Measurements from ENCODE around the gene GALNT10. TPM values are rescaled to one million over a fixed set of nuclear protein-coding genes. Genes with fewer than 3 reads are reported as not detected.

The GALNT10 gene
- total and polyA plus RNA-seq, 3 donors from 2014 or later: 15.7 to 19.3 (median 17.2) TPM

GRCh38 chr5:154223320-154223719, 32.8 kb downstream of the GALNT10 start:
- no peak for TF ChIP-seq CTCF (IDR thresholded peaks at IDR 0.05)
- Histone ChIP-seq H3K36me3 (ENCODE audit: low read depth, missing control alignments) (no peaks in the 10 kb centered on the region), H3K4me3 (no peak overlapping the region), H3K27ac (no peak overlapping the region), H3K9me3 (no peaks in the 10 kb centered on the region), H3K27me3 (no peaks in the 10 kb centered on the region), H3K4me1 (no peaks in the 10 kb centered on the region)
- intact Hi-C loops (cut with DNase I; ENCODE audit: low total_unique reads): no loop called here
- 75 to 78% methylated on average over 3 of the region's 3 CpGs for WGBS, 2 donors
- no peak for DNase-seq

- DNase-seq: no peak
- H3K27ac ChIP-seq: no peak overlapping the region
- H3K9me3 ChIP-seq: no peaks in the 10 kb centered on the region
- no peaks in the 10 kb centered on the region for H3K4me1 ChIP-seq
- no peaks in the 10 kb centered on the region for H3K36me3 ChIP-seq (ENCODE audit: low read depth, missing control alignments)
- TF ChIP-seq POLR2A (IDR thresholded peaks at IDR 0.05) (no peak), CTCF (IDR thresholded peaks at IDR 0.05) (no peak)
- intact Hi-C loops (cut with DNase I; ENCODE audit: low total_unique reads): no loop called here
- no peaks in the 10 kb centered on the region for H3K27me3 ChIP-seq
- 67 to 79% methylated on average over 2 of the region's 2 CpGs for WGBS, 2 donors
- no peak overlapping the region for H3K4me3 ChIP-seq
Observed at GRCh38 chr5:154227090-154227489, 36.6 kb downstream of the GALNT10 start.

GRCh38 chr5:154228696-154229095, 38.2 kb downstream of the GALNT10 start:
- H3K4me3 ChIP-seq: no peak overlapping the region
- no peak overlapping the region for H3K27ac ChIP-seq
- intact Hi-C loops (cut with DNase I; ENCODE audit: low total_unique reads): no loop called here
- no peaks in the 10 kb centered on the region for H3K27me3 ChIP-seq
- DNase-seq: no peak
- H3K36me3 ChIP-seq (ENCODE audit: low read depth, missing control alignments): no peaks in the 10 kb centered on the region
- 81 to 87% methylated on average over 4 of the region's 4 CpGs for WGBS, 2 donors
- TF ChIP-seq CTCF (IDR thresholded peaks at IDR 0.05) (no peak), POLR2A (IDR thresholded peaks at IDR 0.05) (no peak)
- no peaks in the 10 kb centered on the region for H3K4me1 ChIP-seq
- no peaks in the 10 kb centered on the region for H3K9me3 ChIP-seq

- no peak overlapping the region for H3K27ac ChIP-seq
- no peak for DNase-seq
- no peaks in the 10 kb centered on the region for H3K36me3 ChIP-seq (ENCODE audit: low read depth, missing control alignments)
- H3K4me1 ChIP-seq: no peaks in the 10 kb centered on the region
- no peaks in the 10 kb centered on the region for H3K27me3 ChIP-seq
- no peaks in the 10 kb centered on the region for H3K9me3 ChIP-seq
- no peak for TF ChIP-seq CTCF (IDR thresholded peaks at IDR 0.05)
- TF ChIP-seq POLR2A (IDR thresholded peaks at IDR 0.05): no peak
- intact Hi-C loops (cut with DNase I; ENCODE audit: low total_unique reads): no loop called here
- H3K4me3 ChIP-seq: no peak overlapping the region
Observed at GRCh38 chr5:154230526-154230925, 40.0 kb downstream of the GALNT10 start.

- intact Hi-C loops (cut with DNase I; ENCODE audit: low total_unique reads): no loop called here
- DNase-seq: no peak
- TF ChIP-seq POLR2A (IDR thresholded peaks at IDR 0.05): no peak
- no peak for TF ChIP-seq CTCF (IDR thresholded peaks at IDR 0.05)
Observed at GRCh38 chr5:154234551-154234950, 44.0 kb downstream of the GALNT10 start.

More at GRCh38 chr5:154234551-154234950, 44.0 kb downstream of the GALNT10 start:
- H3K9me3 ChIP-seq: no peaks in the 10 kb centered on the region
- WGBS, 2 donors: 68 to 80% methylated on average over 3 of the region's 3 CpGs
- no peak overlapping the region for H3K4me3 ChIP-seq
- no peaks in the 10 kb centered on the region for H3K27me3 ChIP-seq
- peaks cover 3% of the 10 kb centered on the region for H3K4me1 ChIP-seq
- H3K36me3 ChIP-seq (ENCODE audit: low read depth, missing control alignments): no peaks in the 10 kb centered on the region
- no peak overlapping the region for H3K27ac ChIP-seq
